Activated CD8-positive, alpha-beta memory T cell treated with anti-CD3 and anti-CD28 coated beads, Interleukin-2, amount 50 U/mL, for 1 hour (primary cell): ENCODE data around the gene HBS1L.

Source experiments
- DNase-seq: peaks from one replicate; pipeline ENCODE4 v3.0.0-alpha.2; 2020; ENCODE audit errors: extremely low read depth

The HBS1L gene

DNA sequence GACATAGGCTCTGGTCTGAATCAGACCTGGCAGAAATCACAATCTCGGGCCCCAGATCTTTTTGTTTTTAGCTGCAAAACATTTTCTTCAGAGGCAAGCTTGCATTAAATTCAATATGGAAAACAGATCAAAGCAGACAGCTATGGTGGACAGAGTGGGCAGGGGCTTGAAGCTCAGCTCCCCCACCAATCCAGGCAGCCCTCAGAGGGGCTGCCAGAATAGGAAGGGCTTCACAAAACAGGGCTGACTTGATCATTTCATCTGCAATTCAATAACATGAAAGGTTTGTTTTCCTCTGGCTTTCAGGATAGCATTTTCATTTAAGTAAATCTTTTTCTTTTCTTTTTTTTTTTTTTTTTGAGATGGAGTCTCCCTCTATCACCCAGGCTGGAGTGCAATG, 55.5 kb downstream of the HBS1L start:
- no peak for DNase-seq

DNA sequence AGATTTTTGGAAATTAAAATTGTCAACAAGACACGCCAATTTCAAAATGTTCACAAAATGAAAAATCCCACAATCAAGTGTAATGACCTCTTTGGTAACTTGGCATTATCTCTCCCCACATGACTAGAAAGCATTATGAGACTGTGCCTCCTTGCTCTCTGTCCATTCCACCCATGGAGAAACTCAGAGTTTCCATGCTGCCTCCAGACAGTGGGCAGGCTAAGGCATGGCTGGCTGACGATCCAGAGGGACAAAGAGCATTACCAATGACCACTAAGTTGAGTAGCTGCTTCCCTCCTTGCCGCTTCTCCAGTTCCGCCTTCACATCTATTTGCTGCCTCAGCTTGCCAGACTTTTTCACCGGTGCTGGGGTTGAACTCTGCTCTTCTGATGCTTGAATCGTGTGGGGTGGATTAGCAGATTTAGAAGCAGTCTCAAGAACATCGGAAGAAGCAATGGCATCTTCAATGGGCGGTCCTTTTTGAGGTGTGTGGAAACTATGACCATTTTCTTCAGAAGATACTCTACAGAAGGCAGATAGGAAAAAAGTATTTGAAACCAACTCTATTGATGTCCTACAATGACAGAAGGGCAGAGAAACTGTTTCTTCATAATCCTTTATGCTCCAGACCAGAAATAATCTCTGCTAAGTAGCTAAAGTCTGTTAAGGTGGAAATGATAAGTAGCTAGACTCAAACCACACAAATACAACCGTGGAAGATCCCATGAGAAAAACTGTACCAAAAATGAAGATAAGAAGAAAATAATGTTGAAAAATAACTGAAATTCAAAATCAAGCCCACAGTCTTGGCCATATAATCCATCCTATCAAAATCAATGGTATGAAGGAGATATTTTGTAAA, 57.3 kb downstream of the HBS1L start:
- DNase-seq: no peak

DNA sequence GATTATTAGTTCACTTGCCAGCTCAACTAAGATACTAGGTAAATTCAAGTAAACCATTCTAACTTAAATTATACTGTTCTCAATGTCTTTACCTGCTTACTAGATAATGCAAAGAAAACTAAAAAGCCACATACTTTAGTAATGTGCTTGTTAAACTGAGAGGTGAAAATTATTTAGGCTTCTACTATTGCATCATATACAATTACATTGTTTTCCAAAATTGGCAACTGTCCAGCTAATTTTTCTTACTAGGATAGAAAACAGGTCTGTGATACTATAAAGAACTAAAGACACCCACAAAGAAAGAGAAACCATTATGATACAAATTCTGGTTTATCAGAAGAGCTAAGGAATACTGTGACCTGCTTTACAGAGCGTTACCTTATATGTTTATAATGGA, 59.1 kb downstream of the HBS1L start:
- no peak for DNase-seq

DNA sequence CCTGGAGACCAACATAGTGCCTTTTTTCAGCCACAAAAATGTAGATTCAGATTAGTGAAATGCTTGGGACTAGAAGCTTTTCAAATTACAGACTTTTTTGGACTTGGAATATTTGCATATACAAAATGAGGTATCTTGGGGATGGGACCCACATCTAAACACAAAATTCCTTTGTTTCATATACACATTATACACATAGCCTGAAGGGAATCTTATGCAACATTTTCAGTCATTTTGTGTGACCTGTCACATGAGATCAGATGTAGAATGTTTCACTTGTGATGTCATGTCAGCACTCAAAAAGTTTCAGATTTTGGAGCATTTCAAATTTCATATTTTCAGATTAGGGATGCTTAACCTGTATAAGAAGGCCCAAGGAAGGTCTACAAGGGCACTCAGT, 60.2 kb downstream of the HBS1L start:
- DNase-seq: no peak

DNA sequence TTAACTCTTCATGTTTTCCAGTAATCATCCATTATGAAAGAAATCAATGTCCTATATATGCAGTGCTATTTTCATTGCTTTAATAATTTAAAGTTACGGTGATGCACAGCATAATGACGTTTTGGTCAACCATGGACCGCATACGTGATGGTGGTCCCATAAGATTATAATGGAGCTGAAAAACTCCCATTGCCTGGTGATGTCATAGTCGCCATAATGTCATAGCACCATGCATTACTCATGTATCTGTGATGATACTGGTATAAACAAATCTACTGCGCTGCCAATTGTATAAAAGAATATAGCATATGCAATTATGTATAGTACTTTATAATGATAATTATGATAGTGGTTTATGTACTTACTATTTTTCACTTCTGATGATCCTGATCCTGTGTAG, 62.5 kb downstream of the HBS1L start:
- DNase-seq: no peak

DNA sequence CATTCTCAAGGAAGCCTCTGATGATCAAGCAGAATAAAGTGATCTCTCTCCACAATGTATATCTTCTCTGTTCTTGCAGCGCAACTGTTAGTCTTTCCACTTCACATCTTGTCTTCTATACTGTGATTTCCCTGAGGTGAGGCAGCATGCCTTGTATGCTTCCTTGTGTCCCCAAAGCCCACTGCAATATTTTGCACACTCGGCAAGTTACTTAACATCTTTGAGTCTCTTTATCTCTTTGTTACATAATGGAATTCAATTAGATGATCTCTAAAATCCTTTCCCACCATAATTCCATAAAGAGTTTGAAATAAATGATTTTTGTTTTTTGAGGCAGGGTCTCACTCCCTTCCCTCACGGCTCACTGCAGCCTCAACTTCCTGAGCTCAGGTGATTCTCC, 64.4 kb downstream of the HBS1L start:
- DNase-seq: no peak

DNA sequence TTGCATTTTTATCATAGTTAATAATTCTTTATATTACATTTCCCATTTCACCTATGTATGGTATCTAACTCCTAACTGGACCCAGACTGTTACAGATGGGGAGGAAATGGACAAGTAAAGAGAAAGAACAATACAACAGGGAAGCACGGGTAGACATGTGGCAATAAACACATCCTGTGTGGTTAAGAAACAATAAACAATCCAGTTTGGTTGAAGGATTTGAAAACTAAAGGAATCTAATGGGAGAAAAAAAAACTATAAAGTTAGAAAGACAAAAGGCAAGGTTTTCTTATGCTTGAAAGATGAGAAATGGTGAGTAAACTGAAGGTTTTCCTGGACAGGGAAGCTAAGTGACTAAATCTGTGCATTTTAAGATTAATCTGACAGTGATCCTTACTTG, 69.8 kb downstream of the HBS1L start:
- DNase-seq: no peak

DNA sequence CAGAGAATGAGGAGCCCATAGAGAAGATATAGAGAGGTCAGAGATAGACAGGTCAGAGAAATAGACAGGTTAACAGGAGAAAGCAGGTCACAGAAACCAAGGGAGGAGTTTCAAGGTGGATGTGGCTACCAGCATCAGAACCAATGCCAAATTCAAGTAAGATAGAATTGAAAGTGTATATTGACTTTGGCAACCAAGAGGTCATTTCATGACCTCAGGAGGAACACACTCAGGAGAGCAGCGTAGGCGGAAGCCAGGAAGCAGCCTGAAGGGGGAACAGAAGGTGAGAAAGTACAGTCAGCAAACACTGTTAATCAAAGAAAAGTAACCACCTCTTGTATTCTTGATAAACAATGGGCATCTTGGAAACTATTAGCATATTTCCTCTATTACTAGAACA, 70.8 kb downstream of the HBS1L start:
- no peak for DNase-seq

DNA sequence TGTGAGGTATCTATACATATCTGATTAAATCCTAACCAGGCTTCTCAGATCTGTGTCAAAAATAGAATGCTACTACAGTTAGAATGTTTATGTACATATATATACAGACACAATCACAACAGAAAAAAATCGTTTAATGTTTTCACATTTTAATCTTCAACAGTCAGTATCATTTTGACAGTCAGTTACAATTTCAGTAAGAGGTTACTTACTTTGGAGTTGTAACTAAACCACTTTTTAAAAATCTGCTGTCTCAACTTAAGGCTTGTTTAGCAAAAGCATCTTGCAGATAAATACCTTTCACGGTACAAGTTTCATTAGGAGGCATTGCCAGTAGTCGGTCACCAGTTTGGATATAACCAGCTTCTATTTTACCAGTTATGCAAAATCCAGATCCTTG, 72.5 kb downstream of the HBS1L start:
- no peak for DNase-seq

DNA sequence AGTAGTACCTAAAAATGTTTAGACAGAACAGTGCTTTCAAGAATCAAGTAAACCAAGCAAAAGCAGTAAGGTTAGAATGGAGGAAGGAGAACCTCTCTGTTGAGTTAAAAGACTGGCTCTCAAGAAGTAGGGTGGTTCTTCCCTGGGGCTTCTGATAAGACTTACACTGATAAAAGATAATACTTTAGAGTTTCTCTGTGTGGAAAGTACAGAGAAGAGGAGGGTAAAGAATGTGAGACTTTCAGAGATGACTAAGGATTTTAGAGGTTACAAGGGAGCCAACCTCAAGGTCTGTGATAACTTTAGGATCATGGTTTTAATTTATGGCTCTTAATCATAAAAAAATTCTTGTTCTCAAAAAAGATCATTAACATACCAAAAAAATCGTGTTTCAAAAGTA, 73.8 kb downstream of the HBS1L start:
- DNase-seq: no peak

DNA sequence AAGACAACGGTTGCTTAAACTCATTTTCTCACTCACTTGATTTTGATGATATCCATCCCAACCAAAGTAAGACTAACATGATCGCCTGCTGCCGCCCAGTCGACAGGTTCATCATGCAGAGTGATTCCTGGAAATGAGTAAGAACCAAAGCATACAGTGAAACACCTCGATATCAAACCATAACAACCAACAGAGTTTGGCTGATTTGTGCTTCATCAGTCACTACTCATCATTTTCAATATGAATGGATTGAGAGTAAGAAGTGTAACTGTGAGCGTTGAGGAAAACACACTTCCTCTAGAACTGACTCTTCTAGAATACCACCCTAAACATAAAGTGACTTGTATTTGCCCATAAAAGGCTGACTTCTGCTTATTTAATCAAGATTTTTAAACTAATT, 75.5 kb downstream of the HBS1L start:
- no peak for DNase-seq

DNA sequence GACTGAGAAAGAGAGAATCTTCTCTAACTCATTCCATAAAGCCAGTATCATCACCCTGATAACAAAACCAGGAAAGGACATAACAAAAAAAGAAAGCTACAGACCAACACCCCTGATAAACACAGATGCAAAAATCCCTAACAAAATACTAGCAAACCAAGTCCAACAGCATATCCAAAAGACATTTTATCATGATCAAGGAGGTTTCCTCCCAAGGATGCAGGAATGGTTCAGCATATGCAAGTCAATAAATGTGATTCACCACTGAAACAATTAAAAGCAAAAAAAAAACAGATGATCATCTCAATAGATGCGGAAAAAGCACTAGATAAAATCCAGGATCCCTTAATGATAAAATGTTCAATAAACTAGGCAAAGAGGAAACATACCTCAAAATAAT, 80.3 kb downstream of the HBS1L start:
- DNase-seq: no peak

DNA sequence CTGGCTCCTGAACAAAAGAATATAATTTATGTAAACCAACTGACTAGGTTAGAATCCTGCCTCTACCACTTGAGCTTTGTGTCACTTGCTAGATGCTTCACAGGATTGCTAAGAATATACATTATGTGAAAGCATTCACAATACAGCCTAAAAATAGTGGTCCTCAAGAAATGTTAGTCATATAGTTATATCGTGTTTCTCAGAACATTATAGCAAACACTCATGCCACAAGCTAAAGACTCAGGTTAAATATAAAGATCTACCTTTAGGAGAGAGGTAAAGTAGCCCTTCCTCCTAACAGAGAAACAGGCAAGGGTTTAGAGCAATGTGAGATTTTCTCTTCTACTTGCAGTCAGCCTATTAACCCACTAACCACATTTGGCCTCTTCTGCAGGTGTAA, 86.9 kb downstream of the HBS1L start:
- DNase-seq: no peak

DNA sequence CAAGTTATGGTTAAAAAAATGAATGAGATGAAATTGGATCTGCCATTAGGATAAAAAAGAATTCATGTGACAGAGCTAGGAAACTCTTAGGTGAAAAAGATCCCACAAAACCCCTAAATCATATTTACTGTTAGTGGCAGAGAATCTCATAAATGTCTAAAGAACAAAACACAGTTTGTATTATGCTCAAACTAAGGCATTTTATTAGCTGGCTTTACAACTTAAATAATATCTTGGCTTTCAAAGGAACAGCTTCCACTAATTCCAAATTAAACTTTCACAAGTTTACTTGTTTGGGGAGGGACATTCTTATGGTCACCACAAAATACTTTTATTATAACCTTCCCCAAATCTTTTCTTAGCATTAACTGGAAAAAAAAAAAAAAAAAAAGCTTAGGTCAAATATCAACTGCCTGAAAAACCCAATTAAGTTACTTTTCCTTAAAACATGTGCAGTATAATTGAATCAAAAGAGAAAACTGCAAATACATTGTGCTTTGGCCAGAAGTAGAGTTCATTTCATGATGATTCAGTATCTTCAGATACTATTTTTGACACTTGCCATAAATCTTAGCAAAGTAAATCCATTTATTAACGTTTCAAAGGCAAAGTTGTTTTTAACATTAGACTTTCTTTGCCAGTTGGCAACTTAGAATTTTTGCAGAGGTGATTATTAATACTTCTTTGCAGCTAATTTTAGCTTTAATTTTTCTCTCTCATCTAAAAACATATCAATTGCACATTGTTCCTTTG, 90.0 kb downstream of the HBS1L start:
- DNase-seq: no peak

DNA sequence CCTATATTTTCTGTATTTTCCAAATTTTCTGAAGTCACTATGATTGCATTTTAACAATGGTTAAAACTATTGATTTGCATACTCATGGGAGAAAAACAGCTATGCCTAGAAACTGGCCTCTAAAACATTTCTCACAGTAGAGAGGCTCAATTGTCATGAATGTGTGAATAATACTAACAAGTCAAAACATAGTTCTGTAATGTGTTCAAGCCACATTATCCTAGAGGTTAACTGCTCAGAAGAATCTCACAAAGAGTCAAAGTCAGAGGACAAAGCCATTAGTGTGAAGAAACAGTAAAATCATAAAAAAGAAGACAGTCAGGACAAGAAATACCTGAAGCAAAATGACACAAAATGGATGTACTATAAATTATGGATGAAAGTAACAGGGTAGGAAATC, 92.2 kb downstream of the HBS1L start:
- DNase-seq: no peak

DNA sequence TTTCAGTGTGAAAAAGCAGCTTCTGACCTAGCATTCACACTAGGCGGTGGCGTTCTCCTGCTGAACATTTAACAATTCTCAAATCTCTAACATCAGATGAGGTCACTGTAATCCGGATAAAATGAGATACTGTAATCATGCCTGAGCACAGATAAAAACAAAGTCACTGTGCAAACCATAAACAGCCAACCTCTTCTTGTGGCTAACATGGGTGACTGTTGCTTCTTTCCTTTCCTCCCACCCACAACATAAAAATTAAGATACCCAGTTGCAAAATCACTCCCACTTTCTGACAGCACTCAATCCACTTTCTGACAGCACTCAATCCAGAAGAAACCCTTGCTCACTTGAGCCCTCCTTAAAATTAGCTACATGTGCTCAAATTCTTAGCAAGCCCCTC, 93.3 kb downstream of the HBS1L start:
- no peak for DNase-seq

DNA sequence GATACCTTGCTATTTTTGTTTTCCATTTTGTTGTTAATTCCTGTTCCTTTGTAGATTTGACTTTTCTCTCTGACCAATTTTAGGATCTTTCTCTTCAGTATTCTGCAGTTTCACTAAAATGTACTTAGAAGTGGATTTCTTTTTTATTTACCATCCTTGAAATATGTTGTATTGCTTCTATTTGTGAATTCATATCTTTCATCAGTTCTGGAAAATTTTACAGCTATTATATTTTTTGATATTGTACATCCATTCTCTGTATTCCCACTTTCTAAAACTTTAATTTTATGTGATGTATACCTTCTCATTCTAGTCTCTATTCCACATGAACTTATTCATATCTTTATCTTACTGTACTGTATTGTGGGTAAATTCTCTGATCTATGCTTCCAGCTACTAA, 95.0 kb downstream of the HBS1L start:
- DNase-seq: no peak

DNA sequence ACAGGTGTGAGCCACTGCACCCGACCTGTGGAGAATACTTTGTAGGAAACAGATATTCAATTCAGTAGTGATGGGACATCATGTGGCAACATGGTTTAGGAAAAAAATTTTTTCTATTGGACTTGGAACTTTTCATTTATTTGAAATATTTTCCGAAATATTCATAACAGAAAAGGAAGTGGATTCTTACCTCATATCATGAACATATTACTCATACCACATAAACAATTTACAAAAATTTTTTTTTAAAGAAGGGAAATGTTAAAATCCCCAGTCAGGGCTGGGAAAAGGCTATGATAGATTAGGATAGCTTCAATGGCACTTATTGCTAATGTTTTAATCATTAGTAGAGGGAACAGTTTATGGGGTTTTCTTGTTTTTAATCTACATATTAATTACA, 97.9 kb downstream of the HBS1L start:
- DNase-seq: no peak

DNA sequence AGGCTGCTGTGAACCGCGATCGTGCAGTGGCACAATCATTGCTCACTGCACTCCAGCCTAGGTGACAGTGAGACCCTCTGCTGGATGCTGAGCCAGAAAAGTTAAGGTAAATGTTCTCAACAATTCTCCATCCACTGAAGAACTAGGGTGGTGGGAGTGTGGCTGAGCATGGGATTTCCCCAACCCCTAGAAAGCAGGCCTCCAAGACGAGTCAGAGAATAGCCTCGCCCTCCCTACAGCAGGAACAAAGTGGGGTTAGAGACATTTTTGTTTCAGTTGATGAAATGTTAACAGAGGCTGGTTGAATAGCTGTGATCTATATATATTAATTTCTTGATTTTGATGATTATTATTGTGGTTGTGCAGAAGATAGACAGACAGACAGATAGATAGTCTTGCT, 98.6 kb downstream of the HBS1L start:
- no peak for DNase-seq

DNA sequence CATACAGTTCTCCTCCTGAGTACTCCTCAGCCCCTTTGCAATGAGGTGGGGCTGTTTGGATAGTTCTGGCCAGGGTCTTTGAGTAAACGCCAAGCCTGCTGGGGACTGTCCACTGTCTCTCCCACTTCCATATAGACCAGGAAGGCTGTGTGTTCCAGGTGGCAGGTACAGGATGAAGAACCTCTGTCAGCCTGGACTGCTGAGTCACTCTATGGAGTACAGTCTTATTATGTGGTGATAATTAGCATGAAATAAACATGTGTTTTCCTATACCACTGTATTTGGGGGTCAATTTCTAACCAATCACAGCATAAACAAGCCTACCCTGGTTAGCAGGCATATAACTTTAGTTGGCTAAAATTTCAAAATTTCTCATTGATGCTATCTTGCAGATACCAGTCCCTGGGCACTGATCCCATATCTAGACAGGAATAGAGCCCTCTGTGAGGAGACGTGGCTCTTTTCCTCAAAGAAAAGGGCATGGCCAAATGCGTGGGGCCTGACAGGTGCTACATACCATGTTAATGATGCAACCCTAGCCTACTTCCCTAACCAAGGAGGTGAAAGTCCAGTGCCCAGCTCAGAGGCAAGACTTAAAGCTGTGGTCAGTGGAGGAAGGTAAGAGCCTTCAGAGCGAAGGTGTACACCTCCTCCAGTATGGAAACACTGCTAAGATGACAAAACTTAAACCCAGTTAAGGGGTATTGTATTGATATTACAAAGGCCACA, 100.2 kb downstream of the HBS1L start:
- DNase-seq: no peak

DNA sequence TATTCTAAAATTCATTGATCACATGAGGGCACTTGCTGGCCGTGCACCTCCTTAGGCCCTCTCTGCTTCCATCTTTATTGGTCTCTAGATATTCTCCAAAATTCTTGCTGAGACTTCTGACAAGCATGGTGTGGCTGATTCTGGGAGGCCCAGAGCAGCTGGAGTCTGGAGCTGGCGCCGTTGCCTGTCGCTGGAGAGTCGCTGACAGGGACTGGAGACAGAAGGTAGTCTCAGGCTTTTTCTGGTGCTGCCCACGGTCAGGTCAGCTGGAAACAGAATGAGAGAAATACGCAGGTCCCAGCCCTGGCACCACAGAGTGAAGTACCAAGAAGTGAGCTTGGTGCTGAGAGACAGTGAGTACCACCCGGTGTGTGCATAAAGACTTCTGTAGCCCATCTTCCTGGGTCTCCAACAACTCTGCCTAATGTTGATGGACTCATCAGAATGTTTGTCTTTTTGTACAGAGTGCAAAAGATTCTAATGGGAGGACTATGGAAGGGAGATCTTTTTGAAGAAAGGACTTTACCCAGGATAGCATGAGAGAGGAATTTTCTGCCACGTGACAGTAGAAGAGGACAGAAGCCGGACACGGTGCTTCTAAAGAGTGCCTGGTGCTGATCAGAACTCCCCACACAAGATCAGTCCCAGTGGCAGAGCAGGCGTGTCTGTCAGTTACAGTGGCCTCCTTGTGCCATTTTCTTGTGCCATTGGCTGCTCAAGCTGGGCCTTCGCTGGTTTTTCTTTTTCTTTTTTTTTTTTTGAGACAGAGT, 102.9 kb downstream of the HBS1L start:
- no peak for DNase-seq

DNA sequence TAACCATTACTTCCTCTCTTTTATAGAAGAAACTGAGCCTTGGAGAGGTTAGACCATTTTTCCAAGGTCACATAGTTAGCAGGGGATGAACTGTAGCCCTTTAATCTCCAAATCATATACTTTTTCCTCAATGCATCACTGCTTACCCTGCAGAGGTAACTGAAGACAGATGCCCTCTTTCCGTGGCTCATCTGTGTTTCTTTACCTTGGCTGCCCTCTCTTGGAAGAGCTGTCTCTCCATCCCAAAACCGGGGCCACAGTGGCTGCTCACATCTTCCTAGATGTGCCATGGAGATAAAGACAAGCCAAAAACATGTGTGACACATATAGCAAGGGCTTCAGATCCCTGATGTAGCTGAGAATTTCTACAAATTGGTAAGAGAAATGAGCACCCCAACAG, 104.1 kb downstream of the HBS1L start:
- DNase-seq: no peak
